Measurements from ENCODE around the gene GOLGB1. TPM values are rescaled to one million over a fixed set of nuclear protein-coding genes. Genes with fewer than 3 reads are reported as not detected.
"Not testable (repeated sequence)": the region's sequence is repeated elsewhere in the genome, so short reads cannot be mapped to it uniquely, and the experiment has no call there.

GOLGB1 gene
- total and polyA plus RNA-seq, 5 donors, result 19.8 to 60.8 (median 56.5) TPM

DNA sequence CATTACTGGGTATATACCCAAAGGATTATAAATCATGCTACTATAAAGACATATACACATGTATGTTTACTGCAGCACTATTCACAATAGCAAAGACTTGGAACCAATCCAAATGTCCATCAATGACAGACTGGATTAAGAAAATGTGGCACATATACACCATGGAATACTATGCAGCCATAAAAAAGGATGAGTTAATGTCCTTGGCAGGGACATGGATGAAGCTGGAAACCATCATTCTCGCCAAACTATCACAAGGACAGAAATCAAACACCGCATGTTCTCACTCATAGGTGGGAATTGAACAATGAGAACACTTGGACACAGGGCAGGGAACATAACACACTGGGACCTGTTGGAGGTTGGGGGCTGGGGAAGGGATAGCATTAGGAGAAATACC is 6.4 kb downstream of the GOLGB1 start:
- H3K4me1 ChIP-seq (ENCODE audit: control insufficient read depth, insufficient read depth, low read length); H3K9me3 ChIP-seq (ENCODE audit: control insufficient read depth, low read length); H3K27me3 ChIP-seq (ENCODE audit: control insufficient read depth, insufficient read depth); H3K27ac ChIP-seq (ENCODE audit: low read length); DNase-seq; intact Hi-C loops (cut with DNase I); H3K4me3 ChIP-seq (ENCODE audit: low read length); ATAC-seq: not testable (repeated sequence)
- 98% methylated on average over 2 of the region's 2 CpGs for WGBS

GRCh38 chr3:121740896-121741295 is 8.6 kb downstream of the GOLGB1 start:
- intact Hi-C loops (cut with DNase I), result no loop called here

DNA sequence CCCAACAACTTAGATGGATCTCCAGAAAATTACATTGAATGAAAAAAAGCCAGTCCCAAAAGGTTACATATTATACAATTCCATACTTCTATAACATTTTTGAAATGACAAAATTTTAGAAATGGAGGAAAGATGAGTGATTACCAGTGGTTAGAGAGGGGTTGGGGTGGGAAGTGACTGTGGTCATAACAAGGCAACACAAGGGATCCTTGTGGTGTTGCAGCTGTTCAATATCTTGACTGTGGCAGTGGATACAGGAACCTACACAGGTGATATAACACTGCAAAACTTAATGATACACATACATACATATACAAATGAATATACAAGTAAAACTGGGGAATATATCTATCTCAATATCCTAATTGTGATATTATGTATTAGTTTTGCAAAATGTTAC is 9.6 kb downstream of the GOLGB1 start:
- peaks cover 6% of the 10 kb centered on the region for H3K4me1 ChIP-seq (ENCODE audit: control insufficient read depth, insufficient read depth, low read length)
- no peak for ATAC-seq
- no peak for DNase-seq
- no peaks in the 10 kb centered on the region for H3K27me3 ChIP-seq (ENCODE audit: control insufficient read depth, insufficient read depth)
- H3K4me3 ChIP-seq (ENCODE audit: low read length), result no peak overlapping the region
- H3K27ac ChIP-seq (ENCODE audit: low read length), result no peak overlapping the region
- intact Hi-C loops (cut with DNase I), result no loop called here
- no peaks in the 10 kb centered on the region for H3K9me3 ChIP-seq (ENCODE audit: control insufficient read depth, low read length)

More at GRCh38 chr3:121740896-121741295, 8.6 kb downstream of the GOLGB1 start:
- H3K27me3 ChIP-seq (ENCODE audit: control insufficient read depth, insufficient read depth), result no peaks in the 10 kb centered on the region
- ATAC-seq (no peak), DNase-seq (no peak)
- peaks cover 7% of the 10 kb centered on the region for H3K4me1 ChIP-seq (ENCODE audit: control insufficient read depth, insufficient read depth, low read length)
- no peak overlapping the region for H3K4me3 ChIP-seq (ENCODE audit: low read length)
- no peaks in the 10 kb centered on the region for H3K9me3 ChIP-seq (ENCODE audit: control insufficient read depth, low read length)
- H3K27ac ChIP-seq (ENCODE audit: low read length), result no peak overlapping the region
- WGBS, result 58% methylated on average over 2 of the region's 2 CpGs

DNA sequence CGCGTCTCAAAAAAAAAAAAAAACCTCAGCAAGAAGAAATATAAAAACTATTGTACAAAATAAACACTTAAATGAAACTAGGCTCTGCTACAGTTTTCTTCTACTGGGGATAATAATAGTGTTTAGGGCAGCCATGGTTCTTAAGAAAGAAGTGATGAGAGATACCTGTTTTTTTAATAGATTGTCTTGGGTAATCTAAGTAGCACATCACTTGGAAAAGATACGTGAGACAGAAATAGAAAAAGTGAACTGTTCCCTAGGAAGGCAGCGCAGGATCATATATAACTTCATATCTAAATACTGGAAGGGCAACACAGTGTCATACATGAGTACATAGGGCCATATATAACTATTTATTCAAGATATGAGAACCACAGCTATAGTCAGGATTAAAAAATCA is 11.9 kb downstream of the GOLGB1 start:
- H3K9me3 ChIP-seq (ENCODE audit: control insufficient read depth, low read length), result no peaks in the 10 kb centered on the region
- H3K27me3 ChIP-seq (ENCODE audit: control insufficient read depth, insufficient read depth), result no peaks in the 10 kb centered on the region
- 91% methylated on average over 4 of the region's 4 CpGs for WGBS
- intact Hi-C loops (cut with DNase I), result no loop called here
- H3K27ac ChIP-seq (ENCODE audit: low read length), result no peak overlapping the region
- ATAC-seq, result no peak
- H3K4me1 ChIP-seq (ENCODE audit: control insufficient read depth, insufficient read depth, low read length), result peaks cover 3% of the 10 kb centered on the region
- no peak for DNase-seq
- no peak overlapping the region for H3K4me3 ChIP-seq (ENCODE audit: low read length)

GRCh38 chr3:121736112-121736511 is 13.4 kb downstream of the GOLGB1 start:
- no peak for ATAC-seq
- H3K27ac ChIP-seq (ENCODE audit: low read length), result no peak overlapping the region
- no peak overlapping the region for H3K4me3 ChIP-seq (ENCODE audit: low read length)
- H3K4me1 ChIP-seq (ENCODE audit: control insufficient read depth, insufficient read depth, low read length), result peaks cover 3% of the 10 kb centered on the region
- intact Hi-C loops (cut with DNase I), result no loop called here
- 89% methylated on average over 3 of the region's 3 CpGs for WGBS
- H3K9me3 ChIP-seq (ENCODE audit: control insufficient read depth, low read length), result no peaks in the 10 kb centered on the region
- DNase-seq, result no peak
- no peaks in the 10 kb centered on the region for H3K27me3 ChIP-seq (ENCODE audit: control insufficient read depth, insufficient read depth)

GRCh38 chr3:121735047-121735696 is 14.4 kb downstream of the GOLGB1 start:
- no peaks in the 10 kb centered on the region for H3K9me3 ChIP-seq (ENCODE audit: control insufficient read depth, low read length)
- ATAC-seq (no peak), DNase-seq (no peak)
- peaks cover 3% of the 10 kb centered on the region for H3K4me1 ChIP-seq (ENCODE audit: control insufficient read depth, insufficient read depth, low read length)
- H3K4me3 ChIP-seq (ENCODE audit: low read length), result no peak overlapping the region
- no peak overlapping the region for H3K27ac ChIP-seq (ENCODE audit: low read length)
- intact Hi-C loops (cut with DNase I), result no loop called here
- no peaks in the 10 kb centered on the region for H3K27me3 ChIP-seq (ENCODE audit: control insufficient read depth, insufficient read depth)

DNA sequence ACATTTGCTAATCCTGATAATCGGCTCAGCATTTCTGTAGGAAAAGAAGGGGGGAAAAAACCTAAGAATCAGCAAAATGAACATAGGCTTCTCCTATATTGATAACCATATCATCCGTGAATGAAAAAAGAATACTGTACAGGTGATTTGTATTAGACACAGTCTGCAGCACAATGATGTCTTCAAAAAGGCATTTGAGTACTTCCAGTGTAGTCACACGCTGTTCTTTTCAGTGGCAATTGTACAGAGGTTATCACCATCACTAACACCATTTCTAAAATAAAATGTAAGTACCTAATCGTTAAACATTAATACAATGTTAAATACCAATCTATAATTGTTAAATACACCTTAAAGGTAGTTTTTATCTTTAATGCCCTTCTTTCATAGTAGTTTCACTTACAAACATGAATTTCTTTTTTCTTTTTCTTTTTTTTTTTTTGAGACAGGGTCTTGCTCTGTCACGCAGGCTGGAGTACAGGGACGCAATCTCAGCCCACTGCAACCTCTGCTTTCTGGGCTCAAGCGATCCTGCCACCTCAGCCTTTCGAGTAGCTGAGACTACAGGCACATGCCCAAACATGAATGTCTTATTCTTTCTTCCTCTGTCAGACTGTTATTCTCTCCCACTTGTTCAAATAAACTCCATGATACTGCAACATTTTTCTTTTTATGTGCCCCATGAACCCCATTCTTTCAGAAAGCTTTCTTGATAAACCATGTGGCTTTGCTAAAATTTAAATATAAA is 18.4 kb downstream of the GOLGB1 start:
- Histone ChIP-seq H3K27ac (ENCODE audit: low read length) (no peak overlapping the region), H3K27me3 (ENCODE audit: control insufficient read depth, insufficient read depth) (no peaks in the 10 kb centered on the region), H3K4me1 (ENCODE audit: control insufficient read depth, insufficient read depth, low read length) (peaks cover 1% of the 10 kb centered on the region), H3K9me3 (ENCODE audit: control insufficient read depth, low read length) (no peaks in the 10 kb centered on the region), H3K4me3 (ENCODE audit: low read length) (no peak overlapping the region)
- 75% methylated on average over 8 of the region's 8 CpGs for WGBS
- intact Hi-C loops (cut with DNase I), result no loop called here
- DNase-seq (no peak), ATAC-seq (peak; percentile 44 to 50)

- Histone ChIP-seq H3K4me3 (ENCODE audit: low read length) (no peak overlapping the region), H3K4me1 (ENCODE audit: control insufficient read depth, insufficient read depth, low read length) (peaks cover 1% of the 10 kb centered on the region), H3K27me3 (ENCODE audit: control insufficient read depth, insufficient read depth) (no peaks in the 10 kb centered on the region), H3K27ac (ENCODE audit: low read length) (no peak overlapping the region), H3K9me3 (ENCODE audit: control insufficient read depth, low read length) (no peaks in the 10 kb centered on the region)
- no peak for DNase-seq
- 88% methylated on average over 1 of the region's 1 CpG for WGBS
- ATAC-seq, result no peak
- intact Hi-C loops (cut with DNase I), result no loop called here
Measured at GRCh38 chr3:121724130-121724529, 25.4 kb downstream of the GOLGB1 start.

- WGBS, result 69% methylated on average over 1 of the region's 1 CpG
- Histone ChIP-seq H3K27ac (ENCODE audit: low read length) (no peak overlapping the region), H3K4me1 (ENCODE audit: control insufficient read depth, insufficient read depth, low read length) (no peaks in the 10 kb centered on the region), H3K9me3 (ENCODE audit: control insufficient read depth, low read length) (no peaks in the 10 kb centered on the region), H3K27me3 (ENCODE audit: control insufficient read depth, insufficient read depth) (no peaks in the 10 kb centered on the region), H3K4me3 (ENCODE audit: low read length) (no peak overlapping the region)
- no peak for DNase-seq
- intact Hi-C loops (cut with DNase I), result no loop called here
- no peak for ATAC-seq
Measured at GRCh38 chr3:121723485-121723884, 26.1 kb downstream of the GOLGB1 start.

DNA sequence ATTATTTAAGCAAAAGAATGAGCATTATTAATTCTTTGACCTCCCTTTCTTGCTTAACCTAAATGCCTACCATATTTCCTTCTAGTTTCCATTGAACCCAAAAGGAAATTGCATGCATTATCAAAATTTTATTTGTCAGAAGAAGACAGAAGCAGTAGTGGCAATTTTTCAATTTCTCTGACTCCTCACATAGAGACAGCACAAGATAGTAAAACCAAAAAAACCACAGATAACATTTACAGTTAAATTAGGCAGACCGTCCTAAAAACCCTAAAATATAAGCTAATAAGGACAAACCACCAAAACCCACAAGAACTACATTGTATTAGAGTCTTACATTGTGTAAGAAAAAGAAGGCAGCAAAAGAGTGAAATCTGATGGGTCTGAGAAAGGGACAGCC is 27.1 kb downstream of the GOLGB1 start:
- H3K4me1 ChIP-seq (ENCODE audit: control insufficient read depth, insufficient read depth, low read length), result no peaks in the 10 kb centered on the region
- no peak for ATAC-seq
- H3K27ac ChIP-seq (ENCODE audit: low read length), result no peak overlapping the region
- no peak overlapping the region for H3K4me3 ChIP-seq (ENCODE audit: low read length)
- no peaks in the 10 kb centered on the region for H3K27me3 ChIP-seq (ENCODE audit: control insufficient read depth, insufficient read depth)
- 83% methylated on average over 1 of the region's 1 CpG for WGBS
- DNase-seq, result no peak
- no peaks in the 10 kb centered on the region for H3K9me3 ChIP-seq (ENCODE audit: control insufficient read depth, low read length)
- intact Hi-C loops (cut with DNase I), result no loop called here

DNA sequence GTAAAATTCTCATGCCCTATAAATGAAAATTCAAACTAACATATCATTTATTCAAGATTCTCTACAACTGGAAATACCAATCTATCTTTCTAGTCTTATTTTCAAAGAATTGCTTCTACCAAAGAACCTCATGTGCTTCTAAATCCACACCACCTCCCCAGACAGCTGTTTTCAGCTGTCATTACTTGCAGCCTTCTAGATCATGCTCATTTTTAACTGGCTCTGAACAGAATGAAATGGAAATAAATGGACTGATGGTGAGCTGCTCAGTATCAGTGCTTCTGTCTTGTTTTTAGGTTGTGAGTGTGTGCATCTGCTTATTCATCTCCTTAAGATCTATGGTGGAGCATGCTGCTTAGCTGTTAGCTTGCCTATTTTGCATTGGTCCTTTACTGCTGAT is 29.4 kb downstream of the GOLGB1 start:
- no peak for ATAC-seq
- H3K27ac ChIP-seq (ENCODE audit: low read length), result no peak overlapping the region

More for the DNA sequence above, 29.4 kb downstream of the GOLGB1 start:
- H3K4me3 ChIP-seq (ENCODE audit: low read length), result no peak overlapping the region
- no peak for DNase-seq
- H3K4me1 ChIP-seq (ENCODE audit: control insufficient read depth, insufficient read depth, low read length), result no peaks in the 10 kb centered on the region
- H3K27me3 ChIP-seq (ENCODE audit: control insufficient read depth, insufficient read depth), result no peaks in the 10 kb centered on the region
- intact Hi-C loops (cut with DNase I), result no loop called here
- H3K9me3 ChIP-seq (ENCODE audit: control insufficient read depth, low read length), result no peaks in the 10 kb centered on the region

Data from right cardiac atrium (tissue), 5 donors.